ENCODE measurements around the gene CENPP.

DNA sequence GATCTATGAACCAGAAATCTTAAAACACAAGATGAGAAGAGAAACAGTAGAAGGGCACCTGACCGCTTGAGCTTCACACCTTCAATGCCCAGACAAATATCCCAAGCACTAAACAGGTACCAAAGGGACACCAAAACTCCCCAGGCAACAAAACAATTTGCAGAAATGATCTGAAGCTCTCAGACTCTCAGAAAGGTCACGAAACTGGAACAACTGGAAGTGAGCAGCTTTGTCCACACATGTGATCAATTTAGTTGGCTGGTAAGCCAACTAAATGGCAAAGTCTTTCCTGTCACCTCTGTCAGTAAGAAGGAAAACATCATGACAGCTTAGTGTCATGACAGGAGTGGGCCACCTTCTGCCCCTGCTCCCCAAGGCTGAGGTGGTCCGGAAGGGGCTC, 340.1 kb downstream of the CENPP start:
- TF ChIP-seq CTCF (IDR thresholded peaks at IDR 0.05) (no peak), POLR2A (IDR thresholded peaks at IDR 0.05) (no peak)

Data from body of pancreas (tissue), 4 donors.